VCaP (cell line): Measurements from ENCODE around the gene NRIP2.

Source experiments
- H3K27ac ChIP-seq: fragments of 450-650 bp; 2 replicates; pipeline ENCODE4 v1.5.1; 2017
- CTCF ChIP-seq: fragments of 450-650 bp; conservative IDR thresholded peaks from 2 replicates; pipeline ENCODE4 v1.5.1; 2017; ENCODE audit warnings: mild to moderate bottlenecking, moderate library complexity

Gene NRIP2

GRCh38 chr12:2836574-2836973, 1.7 kb upstream of the NRIP2 start:
- TF ChIP-seq CTCF: no peak
- H3K27ac ChIP-seq: no peak overlapping the region

- H3K27ac ChIP-seq: no peak overlapping the region; the same call in 1 of the 2 replicates
- TF ChIP-seq CTCF: no peak
Observed at GRCh38 chr12:2835691-2836403, 1.0 kb upstream of the NRIP2 start.

- H3K27ac ChIP-seq: no peak overlapping the region
- no peak for TF ChIP-seq CTCF
Observed at GRCh38 chr12:2833810-2834209, 1.0 kb downstream of the NRIP2 start.

GRCh38 chr12:2833327-2833726, 1.5 kb downstream of the NRIP2 start:
- TF ChIP-seq CTCF: no peak
- H3K27ac ChIP-seq: no peak overlapping the region

- no peak overlapping the region for H3K27ac ChIP-seq
- TF ChIP-seq CTCF: no peak
Observed at GRCh38 chr12:2832550-2833127, 2.2 kb downstream of the NRIP2 start.

GRCh38 chr12:2829275-2829674, 5.6 kb downstream of the NRIP2 start:
- TF ChIP-seq CTCF: no peak

GRCh38 chr12:2826721-2827515, 7.9 kb downstream of the NRIP2 start:
- no peak for TF ChIP-seq CTCF
- no peak overlapping the region for H3K27ac ChIP-seq

More at GRCh38 chr12:2829275-2829674, 5.6 kb downstream of the NRIP2 start:
- H3K27ac ChIP-seq: no peak overlapping the region
